CD4-positive, alpha-beta T cell treated with Interleukin-17A for 1 hour (primary cell): Measurements from ENCODE around the gene C20orf204.
A peak's percentile ranks its signal among the peaks of the same experiment; 100 is the strongest.

Source experiments
- DNase-seq: peaks from one replicate; pipeline ENCODE4 v3.0.0-alpha.2; 2020

The C20orf204 gene

GRCh38 chr20:64056889-64057627 lies 21.1 kb downstream of the C20orf204 start:
- DNase-seq: no peak

- DNase-seq: peak; percentile 80
These were observed 21.9 kb downstream of the C20orf204 start for GRCh38 chr20:64057628-64058498.

GRCh38 chr20:64058536-64058935 lies 22.6 kb downstream of the C20orf204 start:
- DNase-seq: no peak

- DNase-seq: no peak
These were observed 26.3 kb downstream of the C20orf204 start for GRCh38 chr20:64062276-64062595.

GRCh38 chr20:64062596-64063388 lies 26.8 kb downstream of the C20orf204 start, which contains the start of gene TCEA2:
Gene TCEA2 (plus strand): TSS chr20:64063198. CDS start chr20:64063313, 115 bp downstream.
- DNase-seq: peak; percentile 93

- DNase-seq: no peak
These were observed 27.6 kb downstream of the C20orf204 start for GRCh38 chr20:64063389-64064144.

- DNase-seq: no peak
These were observed 28.2 kb downstream of the C20orf204 start for GRCh38 chr20:64064145-64064698.

GRCh38 chr20:64065062-64065973 lies 29.3 kb downstream of the C20orf204 start:
- DNase-seq: no peak

- peak; percentile 77 for DNase-seq
These were observed 30.0 kb downstream of the C20orf204 start for GRCh38 chr20:64065974-64066343.

- no peak for DNase-seq
These were observed 31.1 kb downstream of the C20orf204 start for GRCh38 chr20:64067005-64067632.

GRCh38 chr20:64067733-64068307 lies 31.8 kb downstream of the C20orf204 start:
- DNase-seq: no peak

- DNase-seq: no peak
These were observed 32.6 kb downstream of the C20orf204 start for GRCh38 chr20:64068386-64069208.

- no peak for DNase-seq
These were observed 33.2 kb downstream of the C20orf204 start for GRCh38 chr20:64069209-64069613.

GRCh38 chr20:64069614-64070243 lies 33.7 kb downstream of the C20orf204 start:
- DNase-seq: peak; percentile 17

GRCh38 chr20:64070244-64070993 lies 34.4 kb downstream of the C20orf204 start:
- DNase-seq: no peak

GRCh38 chr20:64071341-64072332 lies 35.7 kb downstream of the C20orf204 start:
- DNase-seq: no peak
